Measurements from ENCODE around the gene KLHL14.

- no peak for TF ChIP-seq RB1 (IDR thresholded peaks at IDR 0.05; ENCODE audit: borderline replicate concordance)
- no peak for TF ChIP-seq IRF4 (IDR thresholded peaks at IDR 0.05; ENCODE audit: low read depth, low read length)
- TF ChIP-seq SP1 (IDR thresholded peaks at IDR 0.05; ENCODE audit: low read depth, low read length): no peak
- TF ChIP-seq, protein P1, sequence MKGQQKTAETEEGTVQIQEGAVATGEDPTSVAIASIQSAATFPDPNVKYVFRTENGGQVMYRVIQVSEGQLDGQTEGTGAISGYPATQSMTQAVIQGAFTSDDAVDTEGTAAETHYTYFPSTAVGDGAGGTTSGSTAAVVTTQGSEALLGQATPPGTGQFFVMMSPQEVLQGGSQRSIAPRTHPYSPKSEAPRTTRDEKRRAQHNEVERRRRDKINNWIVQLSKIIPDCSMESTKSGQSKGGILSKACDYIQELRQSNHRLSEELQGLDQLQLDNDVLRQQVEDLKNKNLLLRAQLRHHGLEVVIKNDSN (IDR thresholded peaks at IDR 0.05; ENCODE audit: borderline replicate concordance, extremely low read length, insufficient read depth, low read depth, low read length): no peak
Measured at GRCh38 chr18:32707586-32707985, 65.2 kb downstream of the KLHL14 start.

All from GM12878 (cell line).